IMR-90 (cell line): Measurements from ENCODE around the gene CTNNA2. TPM values are rescaled to one million over a fixed set of nuclear protein-coding genes. Genes with fewer than 3 reads are reported as not detected.

Source experiments
- ATAC-seq: fragments of 200-7000 bp; cut with Tn5 transposase; 2 replicates; pipeline ENCODE4 v1.9.1; 2020; ENCODE audit warnings: low read depth, mild to moderate bottlenecking, moderate library complexity
- BruUV-seq: library from RNA; stranded (reverse); fragments of 400-500 nt; replicated peaks from 2 replicates; lab custom pipeline; 2021; lab: Mats Ljungman, UMichigan
- CTCF ChIA-PET: fragments of 300-600 bp; formaldehyde crosslinking; extraction: SDS; loops from one replicate; lab custom pipeline; 2021; ENCODE audit warnings: antibody characterized with exemption; lab: Yijun Ruan, JAX
- POLR2A ChIA-PET: fragments of 300-600 bp; sonication (Branson Sonifier 250); formaldehyde crosslinking; loops from one replicate; lab custom pipeline; 2022; ENCODE audit warnings: antibody characterized with exemption; ENCODE audit not compliant: unreplicated experiment; lab: Charles Lee
- DNase-seq: peaks from one replicate; pipeline ENCODE4 v3.0.0; 2013
- H2AFZ ChIP-seq: replicated peaks from 2 replicates; pipeline ENCODE3; 2013; ENCODE audit warnings: low read length, mild to moderate bottlenecking; ENCODE audit not compliant: poor library complexity
- H2AK5ac ChIP-seq: 2 replicates; pipeline ENCODE4 v1.6.1; 2013; ENCODE audit warnings: low read depth, low read length, inconsistent platforms
- H2AK9ac ChIP-seq: replicated peaks from 2 replicates; pipeline ENCODE3; 2013; ENCODE audit warnings: mild to moderate bottlenecking, low read depth, low read length, moderate library complexity; ENCODE audit not compliant: poor library complexity
- H2BK120ac ChIP-seq: 2 replicates; pipeline ENCODE4 v1.6.1; 2013; ENCODE audit warnings: low read depth, low read length, inconsistent platforms
- H2BK15ac ChIP-seq: 3 replicates; pipeline ENCODE4 v1.6.1; 2013; ENCODE audit warnings: low read depth, low read length, inconsistent platforms
- H2BK20ac ChIP-seq: 2 replicates; pipeline ENCODE4 v1.6.1; 2013; ENCODE audit warnings: low read depth, mild to moderate bottlenecking, inconsistent platforms, low read length, moderate library complexity
- H2BK5ac ChIP-seq: 2 replicates; pipeline ENCODE4 v1.6.1; 2013; ENCODE audit warnings: mild to moderate bottlenecking, low read depth, low read length, inconsistent platforms; ENCODE audit not compliant: poor library complexity, severe bottlenecking
- H3K14ac ChIP-seq: replicated peaks from 2 replicates; pipeline ENCODE4 v1.6.1; 2013; ENCODE audit warnings: low read depth, low read length, inconsistent platforms
- H3K18ac ChIP-seq: 2 replicates; pipeline ENCODE4 v1.6.1; 2013; ENCODE audit warnings: low read depth, low read length, control low read depth
- H3K23ac ChIP-seq: 2 replicates; pipeline ENCODE4 v1.6.1; 2013; ENCODE audit warnings: low read depth, low read length, inconsistent platforms
- H3K27ac ChIP-seq: 2 replicates; pipeline ENCODE4 v1.5.1; 2013; ENCODE audit warnings: mild to moderate bottlenecking, control low read depth, low read length; ENCODE audit not compliant: insufficient read depth
- H3K27me3 ChIP-seq: 2 replicates; pipeline ENCODE4 v1.6.1; 2013; ENCODE audit warnings: low read length; ENCODE audit not compliant: control insufficient read depth, insufficient read depth
- H3K36me3 ChIP-seq: 2 replicates; pipeline ENCODE4 v1.6.1; 2013; ENCODE audit warnings: low read length, mixed read lengths; ENCODE audit not compliant: control insufficient read depth, insufficient read depth
- H3K4ac ChIP-seq: 2 replicates; pipeline ENCODE4 v1.6.1; 2013; ENCODE audit warnings: low read depth, low read length, inconsistent platforms
- H3K4me1 ChIP-seq: 2 replicates; pipeline ENCODE4 v1.6.1; 2013; ENCODE audit warnings: low read length, mixed read lengths; ENCODE audit not compliant: control insufficient read depth, insufficient read depth
- H3K4me2 ChIP-seq: 2 replicates; pipeline ENCODE4 v1.6.1; 2013; ENCODE audit warnings: low read depth, mild to moderate bottlenecking, control low read depth, low read length, moderate library complexity
- H3K4me3 ChIP-seq: 2 replicates; pipeline ENCODE4 v1.5.1; 2013; ENCODE audit warnings: low read depth, mild to moderate bottlenecking, control low read depth, low read length, moderate library complexity; ENCODE audit not compliant: insufficient read depth
- H3K56ac ChIP-seq: 2 replicates; pipeline ENCODE4 v1.6.1; 2013; ENCODE audit warnings: low read length, inconsistent platforms; ENCODE audit not compliant: insufficient read depth; ENCODE audit errors: extremely low read depth
- H3K79me1 ChIP-seq, 2 experiments: 2 replicates each; pipeline ENCODE4 v1.6.1; 2013; ENCODE audit warnings: low read length in 2 of 2, inconsistent platforms in 1 of 2, low read depth in 1 of 2
- H3K9ac ChIP-seq: 2 replicates; pipeline ENCODE4 v1.6.1; 2013; ENCODE audit warnings: low read depth, low read length, control low read depth
- H3K9me1 ChIP-seq: 2 replicates; pipeline ENCODE4 v1.6.1; 2013; ENCODE audit warnings: low read length, inconsistent platforms; ENCODE audit not compliant: insufficient read depth
- H3K9me3 ChIP-seq: 2 replicates; pipeline ENCODE4 v1.6.1; 2013; ENCODE audit warnings: low read length; ENCODE audit not compliant: control insufficient read depth, insufficient read depth
- H4K20me1 ChIP-seq: 2 replicates; pipeline ENCODE4 v1.6.1; 2013; ENCODE audit warnings: low read length, inconsistent platforms; ENCODE audit not compliant: insufficient read depth
- H4K5ac ChIP-seq: 2 replicates; pipeline ENCODE4 v1.6.1; 2013; ENCODE audit warnings: mild to moderate bottlenecking, low read depth, low read length, control low read depth
- H4K8ac ChIP-seq, 2 experiments: 2 replicates each; pipeline ENCODE4 v1.6.1; 2013; ENCODE audit warnings: low read depth in 2 of 2, low read length in 2 of 2, control low read depth in 1 of 2, inconsistent platforms in 1 of 2
- H4K91ac ChIP-seq: 2 replicates; pipeline ENCODE4 v1.6.1; 2013; ENCODE audit warnings: low read depth, low read length, inconsistent platforms; ENCODE audit not compliant: insufficient read depth
- BHLHE40 ChIP-seq: fragments of 150-350 bp; IDR thresholded peaks from 2 replicates; pipeline ENCODE4 v1.6.1; 2016; ENCODE audit warnings: mild to moderate bottlenecking, low read depth, low read length
- CEBPB ChIP-seq: IDR thresholded peaks from 2 replicates; pipeline ENCODE4 v1.6.1; 2012; ENCODE audit warnings: low read depth, low read length, improper control_type of control experiment
- CHD1 ChIP-seq: IDR thresholded peaks from 2 replicates; pipeline ENCODE4 v1.6.1; 2012; ENCODE audit warnings: low read depth, low read length, improper control_type of control experiment
- FOS ChIP-seq: fragments of 150-350 bp; IDR thresholded peaks from 2 replicates; pipeline ENCODE4 v1.6.1; 2016; ENCODE audit warnings: low read depth, low read length
- MAFK ChIP-seq: IDR thresholded peaks from 2 replicates; pipeline ENCODE4 v1.6.1; 2012; ENCODE audit warnings: low read depth, low read length, improper control_type of control experiment
- MAZ ChIP-seq: IDR thresholded peaks from 2 replicates; pipeline ENCODE4 v1.6.1; 2012; ENCODE audit warnings: low read depth, mild to moderate bottlenecking, low read length, improper control_type of control experiment, moderate library complexity, borderline replicate concordance
- MXI1 ChIP-seq: IDR thresholded peaks from 2 replicates; pipeline ENCODE4 v1.6.1; 2012; ENCODE audit warnings: low read depth, mild to moderate bottlenecking, low read length, moderate library complexity, borderline replicate concordance
- NFE2L2 ChIP-seq: fragments of 150-350 bp; IDR thresholded peaks from 2 replicates; pipeline ENCODE4 v1.6.1; 2016; ENCODE audit warnings: low read depth, mild to moderate bottlenecking, low read length
- RAD21 ChIP-seq: IDR thresholded peaks from 2 replicates; pipeline ENCODE4 v1.6.1; 2012; ENCODE audit warnings: low read length, improper control_type of control experiment
- RCOR1 ChIP-seq: IDR thresholded peaks from 2 replicates; pipeline ENCODE4 v1.6.1; 2012; ENCODE audit warnings: mild to moderate bottlenecking, low read length, improper control_type of control experiment; ENCODE audit not compliant: insufficient replicate concordance
- RFX5 ChIP-seq: IDR thresholded peaks from 2 replicates; pipeline ENCODE4 v1.8.0; 2012; ENCODE audit warnings: low read depth, mild to moderate bottlenecking, low read length, moderate library complexity
- WGBS, 2 experiments: methylation state at CpG; one replicate each; pipeline versions ENCODE4 v1.1.5 to v1.1.7; 2013; ENCODE audit warnings: missing lambda C conversion rate in 2 of 2; ENCODE audit not compliant: insufficient read length in 1 of 2; ENCODE audit errors: extremely low coverage in 2 of 2; 5-methylcytosine and 5-hydroxymethylcytosine counted together
- dilution Hi-C: fragments of 300-500 bp; cut with HindIII; formaldehyde crosslinking; loops from one replicate; pipeline ENCODE4 v1.14.3; 2018; ENCODE audit warnings: low sequenced_read_pairs; ENCODE audit not compliant: unreplicated experiment
- in situ Hi-C: fragments of 300-500 bp; cut with MboI; formaldehyde crosslinking; loops from 3 replicates; pipeline ENCODE4 v1.14.3; 2019; ENCODE audit warnings: low sequenced_read_pairs, inconsistent platforms, mixed read lengths
- intact Hi-C: fragments of 100-400 bp; cut with micrococcal nuclease; formaldehyde crosslinking; loops from 2 replicates; pipeline ENCODE4 v1.10.0; 2022
- polyA plus RNA-seq, 3 experiments: library from polyadenylated mRNA; depleted of rRNA; stranded (reverse); fragments of >200 nt; gene quantifications; 2 replicates each; pipeline ENCODE4 v1.2.3, GENCODE V29; 2012; ENCODE audit warnings: low replicate concordance in 1 of 3
- total RNA-seq: library from RNA; depleted of rRNA; stranded (reverse); fragments of >200 nt; gene quantifications from 2 replicates; pipeline ENCODE4 v1.2.3, GENCODE V29; 2012
- TF ChIP-seq, protein P1 (sequence below): fragments of 150-350 bp; IDR thresholded peaks from 2 replicates; pipeline ENCODE4 v1.6.1; 2017; ENCODE audit warnings: mild to moderate bottlenecking, antibody characterized with exemption, low read length, low read depth
- TF ChIP-seq, protein P2 (sequence below): fragments of 150-350 bp; IDR thresholded peaks from 2 replicates; pipeline ENCODE4 v1.6.1; 2016; ENCODE audit warnings: low read depth, mild to moderate bottlenecking, low read length, moderate library complexity, borderline replicate concordance
- TF ChIP-seq, protein P3 (sequence below): conservative IDR thresholded peaks from 2 replicates; pipeline ENCODE4 v1.5.1; 2012; ENCODE audit warnings: mild to moderate bottlenecking, low read depth, low read length, improper control_type of control experiment

The CTNNA2 gene
- total and polyA plus RNA-seq, 2 of the 4 experiments (the other 2 are of a cell fraction) = not detected

DNA sequence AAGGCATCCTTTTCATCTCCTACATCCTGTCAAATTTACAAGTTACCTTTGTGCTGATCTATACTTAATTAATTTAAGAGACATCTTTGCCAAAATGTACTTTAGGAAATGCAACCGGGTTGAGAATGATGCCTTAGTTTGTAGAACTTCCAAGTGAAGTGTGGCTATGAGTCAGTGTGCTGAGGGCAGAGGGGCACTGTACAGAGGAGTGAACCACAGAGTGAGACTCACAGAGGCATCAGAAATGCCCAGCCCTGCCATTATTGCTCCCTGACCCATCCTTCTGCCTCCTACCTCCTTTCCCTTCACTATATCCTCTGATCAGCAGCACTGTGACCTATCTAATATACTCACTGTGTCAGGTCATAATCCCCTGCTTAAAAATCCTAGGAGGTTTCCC is 471.6 kb downstream of the CTNNA2 start:
- ChIA-PET POLR2A (no interaction called here), CTCF (no interaction called here)
- no peaks in the 10 kb centered on the region; the same call in 1 of the 2 replicates for H3K9me1 ChIP-seq
- H2BK120ac ChIP-seq = no peak overlapping the region
- dilution Hi-C loops (no loop called here), in situ Hi-C loops (no loop called here), intact Hi-C loops (no loop called here)
- H2BK20ac ChIP-seq = no peak overlapping the region
- no peak overlapping the region for H3K4me2 ChIP-seq
- H3K9ac ChIP-seq = no peak overlapping the region
- H3K23ac ChIP-seq = no peak overlapping the region
- peak; percentile 93 for ATAC-seq
- BruUV-seq = no TSS peak
- H3K27me3 ChIP-seq = no peaks in the 10 kb centered on the region
- no peak overlapping the region for H3K4ac ChIP-seq
- H4K5ac ChIP-seq = no peak overlapping the region
- TF ChIP-seq FOS = no peak
- no peak for TF ChIP-seq RFX5
- no peak for TF ChIP-seq BHLHE40
- TF ChIP-seq RAD21 = no peak
- TF ChIP-seq CHD1 = no peak
- TF ChIP-seq NFE2L2 = no peak
- TF ChIP-seq, protein P1, sequence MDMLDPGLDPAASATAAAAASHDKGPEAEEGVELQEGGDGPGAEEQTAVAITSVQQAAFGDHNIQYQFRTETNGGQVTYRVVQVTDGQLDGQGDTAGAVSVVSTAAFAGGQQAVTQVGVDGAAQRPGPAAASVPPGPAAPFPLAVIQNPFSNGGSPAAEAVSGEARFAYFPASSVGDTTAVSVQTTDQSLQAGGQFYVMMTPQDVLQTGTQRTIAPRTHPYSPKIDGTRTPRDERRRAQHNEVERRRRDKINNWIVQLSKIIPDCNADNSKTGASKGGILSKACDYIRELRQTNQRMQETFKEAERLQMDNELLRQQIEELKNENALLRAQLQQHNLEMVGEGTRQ = no peak
- TF ChIP-seq MAZ = no peak
- TF ChIP-seq, protein P2, sequence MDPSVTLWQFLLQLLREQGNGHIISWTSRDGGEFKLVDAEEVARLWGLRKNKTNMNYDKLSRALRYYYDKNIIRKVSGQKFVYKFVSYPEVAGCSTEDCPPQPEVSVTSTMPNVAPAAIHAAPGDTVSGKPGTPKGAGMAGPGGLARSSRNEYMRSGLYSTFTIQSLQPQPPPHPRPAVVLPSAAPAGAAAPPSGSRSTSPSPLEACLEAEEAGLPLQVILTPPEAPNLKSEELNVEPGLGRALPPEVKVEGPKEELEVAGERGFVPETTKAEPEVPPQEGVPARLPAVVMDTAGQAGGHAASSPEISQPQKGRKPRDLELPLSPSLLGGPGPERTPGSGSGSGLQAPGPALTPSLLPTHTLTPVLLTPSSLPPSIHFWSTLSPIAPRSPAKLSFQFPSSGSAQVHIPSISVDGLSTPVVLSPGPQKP = no peak
- TF ChIP-seq MAFK = no peak
- TF ChIP-seq CEBPB = no peak
- no peak for TF ChIP-seq MXI1
- TF ChIP-seq, protein P3, sequence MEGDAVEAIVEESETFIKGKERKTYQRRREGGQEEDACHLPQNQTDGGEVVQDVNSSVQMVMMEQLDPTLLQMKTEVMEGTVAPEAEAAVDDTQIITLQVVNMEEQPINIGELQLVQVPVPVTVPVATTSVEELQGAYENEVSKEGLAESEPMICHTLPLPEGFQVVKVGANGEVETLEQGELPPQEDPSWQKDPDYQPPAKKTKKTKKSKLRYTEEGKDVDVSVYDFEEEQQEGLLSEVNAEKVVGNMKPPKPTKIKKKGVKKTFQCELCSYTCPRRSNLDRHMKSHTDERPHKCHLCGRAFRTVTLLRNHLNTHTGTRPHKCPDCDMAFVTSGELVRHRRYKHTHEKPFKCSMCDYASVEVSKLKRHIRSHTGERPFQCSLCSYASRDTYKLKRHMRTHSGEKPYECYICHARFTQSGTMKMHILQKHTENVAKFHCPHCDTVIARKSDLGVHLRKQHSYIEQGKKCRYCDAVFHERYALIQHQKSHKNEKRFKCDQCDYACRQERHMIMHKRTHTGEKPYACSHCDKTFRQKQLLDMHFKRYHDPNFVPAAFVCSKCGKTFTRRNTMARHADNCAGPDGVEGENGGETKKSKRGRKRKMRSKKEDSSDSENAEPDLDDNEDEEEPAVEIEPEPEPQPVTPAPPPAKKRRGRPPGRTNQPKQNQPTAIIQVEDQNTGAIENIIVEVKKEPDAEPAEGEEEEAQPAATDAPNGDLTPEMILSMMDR = no peak
- TF ChIP-seq RCOR1 = no peak
- peak; percentile 55 for DNase-seq
- H3K18ac ChIP-seq = no peak overlapping the region
- H2AK5ac ChIP-seq = no peak overlapping the region
- H3K14ac ChIP-seq = no peak overlapping the region
- WGBS, 2 experiments = no CpG with 5 or more reads among the region's 1 CpG
- H2BK5ac ChIP-seq = no peak overlapping the region
- no peaks in the 10 kb centered on the region for H3K79me1 ChIP-seq
- H2AK9ac ChIP-seq = no peak overlapping the region
- no peak overlapping the region for H3K27ac ChIP-seq
- no peak overlapping the region for H3K56ac ChIP-seq
- H4K91ac ChIP-seq = no peak overlapping the region
- no peak overlapping the region for H2BK15ac ChIP-seq
- no peaks in the 10 kb centered on the region for H3K36me3 ChIP-seq
- H4K8ac ChIP-seq = no peak overlapping the region
- H2AFZ ChIP-seq = no peak overlapping the region
- no peaks in the 10 kb centered on the region; the same call in 1 of the 2 replicates for H3K4me1 ChIP-seq
- no peaks in the 10 kb centered on the region for H4K20me1 ChIP-seq
- H3K4me3 ChIP-seq = no peak overlapping the region
- H3K9me3 ChIP-seq = no peaks in the 10 kb centered on the region
